ENCODE measurements around the gene ADORA1. TPM values are rescaled to one million over a fixed set of nuclear protein-coding genes. Genes with fewer than 3 reads are reported as not detected.

ADORA1 gene
- total RNA-seq, 2 donors from 2014 or later: not detected

DNA sequence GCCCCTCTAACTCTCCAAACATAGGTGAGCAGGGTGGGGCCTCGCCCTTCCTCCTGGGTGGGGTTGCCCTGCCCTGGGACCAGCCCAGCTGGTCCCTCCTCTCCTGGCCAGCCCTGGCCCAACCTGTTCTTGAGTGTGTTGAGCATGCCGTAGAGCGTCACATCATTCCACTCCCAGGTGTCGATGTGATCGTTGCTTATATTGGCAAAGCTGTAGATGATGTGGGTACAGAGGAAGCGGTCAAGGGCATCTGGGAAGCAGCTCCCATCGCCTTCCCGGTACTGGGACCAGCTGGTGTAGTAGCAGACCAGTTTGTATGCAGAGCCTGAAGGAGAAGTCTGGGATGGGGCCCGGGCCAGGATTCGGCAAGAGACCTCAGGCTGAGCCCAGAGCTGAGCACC lies 57.5 kb downstream of the ADORA1 start:
- Histone ChIP-seq H3K4me1 (ENCODE audit: control insufficient read depth in 1 of 2, low read depth in 2 of 2) (no peaks in the 10 kb centered on the region), H3K27me3 (replicated peaks; ENCODE audit: insufficient read depth) (no peaks in the 10 kb centered on the region), H3K27ac (no peak overlapping the region), H3K9me3 (no peaks in the 10 kb centered on the region), H3K36me3 (no peaks in the 10 kb centered on the region), H3K4me3 (no peak overlapping the region)
- no peak for TF ChIP-seq CTCF (IDR thresholded peaks at IDR 0.05)
- no peak for DNase-seq (ENCODE audit: low spot score)
- ATAC-seq (ENCODE audit: insufficient number of reproducible peaks, low FRiP score, low read depth): no peak

DNA sequence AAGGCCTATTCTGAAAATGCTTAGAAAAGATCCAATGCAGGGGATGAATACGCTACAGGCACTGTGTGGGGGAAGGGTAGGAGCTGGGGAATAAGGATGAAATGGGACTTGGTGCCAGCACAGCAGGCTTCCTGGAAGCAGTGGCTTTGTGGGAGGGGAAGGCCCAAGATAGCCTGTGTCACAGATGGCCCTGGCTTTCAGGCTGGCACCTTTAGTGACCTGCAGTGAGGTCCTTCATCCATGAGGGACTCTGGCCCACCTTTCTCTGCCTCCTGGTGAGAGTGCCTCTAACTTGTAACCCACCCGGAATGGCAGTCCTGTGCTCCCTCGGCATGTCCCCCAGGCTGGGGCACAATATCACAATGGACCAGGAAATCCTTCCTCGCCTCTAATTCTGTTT lies 58.1 kb downstream of the ADORA1 start:
- DNase-seq (ENCODE audit: low spot score): no peak
- no peaks in the 10 kb centered on the region for H3K36me3 ChIP-seq
- H3K4me3 ChIP-seq: no peak overlapping the region
- ATAC-seq (ENCODE audit: insufficient number of reproducible peaks, low FRiP score, low read depth): no peak
- no peak overlapping the region for H3K27ac ChIP-seq
- H3K4me1 ChIP-seq (ENCODE audit: control insufficient read depth in 1 of 2, low read depth in 2 of 2): no peaks in the 10 kb centered on the region
- no peaks in the 10 kb centered on the region for H3K27me3 ChIP-seq (replicated peaks; ENCODE audit: insufficient read depth)
- no peak for TF ChIP-seq CTCF (IDR thresholded peaks at IDR 0.05)
- H3K9me3 ChIP-seq: no peaks in the 10 kb centered on the region

DNA sequence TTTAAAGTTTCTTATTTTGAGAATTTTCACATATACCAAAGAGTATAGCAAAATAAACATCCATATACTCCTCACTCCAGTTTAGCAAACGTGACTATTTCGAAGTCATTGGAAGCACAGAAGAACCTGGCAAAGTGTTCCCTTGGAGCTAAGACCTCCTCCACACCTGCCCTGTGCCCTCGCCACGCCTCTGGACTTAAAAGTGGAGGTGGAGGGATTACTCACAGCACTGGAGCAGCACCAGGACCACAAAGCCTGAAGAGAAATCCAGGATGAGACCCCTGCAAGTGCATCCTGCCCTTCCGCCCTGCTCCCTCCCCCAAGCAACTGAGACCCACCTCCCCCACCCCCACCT lies 58.5 kb downstream of the ADORA1 start:
- H3K4me1 ChIP-seq (ENCODE audit: control insufficient read depth in 1 of 2, low read depth in 2 of 2): no peaks in the 10 kb centered on the region
- H3K27me3 ChIP-seq (replicated peaks; ENCODE audit: insufficient read depth): no peaks in the 10 kb centered on the region
- TF ChIP-seq CTCF (IDR thresholded peaks at IDR 0.05): no peak
- ATAC-seq (ENCODE audit: insufficient number of reproducible peaks, low FRiP score, low read depth): no peak
- no peaks in the 10 kb centered on the region for H3K9me3 ChIP-seq
- no peak overlapping the region for H3K4me3 ChIP-seq
- H3K27ac ChIP-seq: no peak overlapping the region
- no peak for DNase-seq (ENCODE audit: low spot score)
- H3K36me3 ChIP-seq: no peaks in the 10 kb centered on the region

DNA sequence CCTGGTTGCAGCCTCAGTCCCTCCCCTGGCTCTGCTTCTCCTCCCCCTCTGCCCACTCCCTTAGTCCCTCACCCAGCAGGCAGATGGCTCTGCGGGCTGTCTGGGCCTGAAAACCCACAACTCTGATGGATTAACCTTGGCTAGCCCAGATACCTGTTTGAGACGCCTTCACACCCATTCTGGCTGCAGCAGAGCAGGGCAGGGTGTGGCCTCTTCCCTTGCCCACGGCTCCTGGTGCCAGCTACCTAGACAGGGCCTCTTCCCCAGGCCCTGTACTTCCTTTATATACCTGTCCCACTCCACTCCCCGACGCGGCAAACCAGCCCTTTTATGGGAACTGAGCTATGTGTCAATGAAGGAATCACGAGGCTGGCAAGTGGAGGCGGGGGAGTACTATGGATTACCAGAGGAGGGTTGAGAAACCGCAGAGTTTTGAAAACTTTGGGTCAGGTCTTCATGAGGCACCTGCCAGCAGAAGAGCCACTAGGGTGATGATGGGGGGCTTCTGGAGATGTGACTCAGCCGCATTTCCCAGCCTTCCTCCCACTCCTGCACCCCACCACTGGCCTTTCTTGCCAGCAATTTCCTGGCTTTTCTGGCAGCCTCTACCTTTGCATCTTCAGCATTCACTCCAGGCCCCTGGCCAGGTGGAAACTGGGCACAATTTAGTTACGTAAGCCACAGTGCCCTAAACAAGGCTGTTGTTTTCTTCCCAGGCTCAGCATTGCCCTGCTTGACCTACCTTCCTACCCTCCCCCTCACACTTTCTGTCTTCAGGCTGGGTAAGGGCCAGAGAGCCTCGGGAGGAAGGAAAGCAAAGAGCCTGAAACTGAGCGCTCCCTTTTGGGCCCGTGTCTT lies 59.1 kb downstream of the ADORA1 start, which contains the start of gene CHI3L1:
CHI3L1 (minus strand) TSS at position 259 of the 858 bp plus-strand sequence; CDS start at position 178, 81 bp downstream.
- no peaks in the 10 kb centered on the region for H3K4me1 ChIP-seq (ENCODE audit: control insufficient read depth in 1 of 2, low read depth in 2 of 2)
- no peaks in the 10 kb centered on the region for H3K9me3 ChIP-seq
- H3K36me3 ChIP-seq: no peaks in the 10 kb centered on the region
- ATAC-seq (ENCODE audit: insufficient number of reproducible peaks, low FRiP score, low read depth) (no peak), DNase-seq (ENCODE audit: low spot score) (no peak)
- H3K4me3 ChIP-seq: no peak within 1 kb of the TSS
- TF ChIP-seq CTCF (IDR thresholded peaks at IDR 0.05): no peak
- H3K27ac ChIP-seq: no peak within 1 kb of the TSS
- H3K27me3 ChIP-seq (replicated peaks; ENCODE audit: insufficient read depth): no peaks in the 10 kb centered on the region

DNA sequence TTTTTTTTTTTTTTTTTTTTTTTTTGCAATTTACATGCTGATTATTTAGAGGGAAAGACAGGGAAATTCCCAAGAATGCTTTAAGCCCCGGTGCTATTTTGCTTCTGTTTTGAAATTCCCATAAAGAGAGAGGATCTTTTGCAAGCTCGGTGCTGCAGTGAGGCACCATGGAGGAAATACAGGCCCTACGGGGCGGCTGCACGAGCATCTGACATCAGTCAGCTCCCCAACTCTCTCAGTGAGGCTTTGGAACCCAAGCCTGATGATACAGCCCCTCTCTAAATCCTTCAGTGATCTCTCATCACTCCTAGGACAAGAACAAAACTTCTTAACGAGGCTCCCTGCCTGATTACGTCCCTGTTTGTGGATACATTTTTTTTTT lies 59.8 kb downstream of the ADORA1 start:
- no peak for TF ChIP-seq CTCF (IDR thresholded peaks at IDR 0.05)
- no peak for DNase-seq (ENCODE audit: low spot score)
- Histone ChIP-seq H3K4me3 (no peak overlapping the region), H3K27me3 (replicated peaks; ENCODE audit: insufficient read depth) (no peaks in the 10 kb centered on the region), H3K9me3 (no peaks in the 10 kb centered on the region), H3K36me3 (no peaks in the 10 kb centered on the region), H3K27ac (no peak overlapping the region), H3K4me1 (ENCODE audit: control insufficient read depth in 1 of 2, low read depth in 2 of 2) (no peaks in the 10 kb centered on the region)
- no peak for ATAC-seq (ENCODE audit: insufficient number of reproducible peaks, low FRiP score, low read depth)

Data from thoracic aorta (tissue), 2 donors.